ENCODE results near the gene MAP4K5.

The MAP4K5 gene

DNA sequence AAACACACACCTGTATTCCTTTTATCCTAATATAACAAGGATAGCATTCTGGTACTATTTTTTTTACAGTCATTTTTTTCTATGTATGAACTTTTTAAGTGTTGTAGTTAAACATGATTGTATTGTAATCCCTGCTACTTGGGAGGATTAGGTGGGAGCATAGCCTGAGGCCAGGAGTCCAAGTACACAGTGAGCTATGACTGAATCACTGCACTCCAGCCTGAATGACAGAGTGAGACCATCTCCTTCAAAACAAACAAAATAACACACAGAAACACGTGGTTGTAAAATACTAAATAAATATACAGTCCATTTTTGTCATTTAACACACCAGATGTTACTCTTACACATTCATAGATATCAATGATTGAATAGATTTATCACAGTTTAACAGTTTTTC is 56.9 kb downstream of the MAP4K5 start:
- no peak for DNase-seq

GRCh38 chr14:50471838-50472465 is 60.4 kb downstream of the MAP4K5 start:
- no peak for DNase-seq

GRCh38 chr14:50469982-50470381 is 62.4 kb downstream of the MAP4K5 start:
- no peak for DNase-seq

GRCh38 chr14:50462111-50462510 is 70.3 kb downstream of the MAP4K5 start:
- no peak for DNase-seq

DNA sequence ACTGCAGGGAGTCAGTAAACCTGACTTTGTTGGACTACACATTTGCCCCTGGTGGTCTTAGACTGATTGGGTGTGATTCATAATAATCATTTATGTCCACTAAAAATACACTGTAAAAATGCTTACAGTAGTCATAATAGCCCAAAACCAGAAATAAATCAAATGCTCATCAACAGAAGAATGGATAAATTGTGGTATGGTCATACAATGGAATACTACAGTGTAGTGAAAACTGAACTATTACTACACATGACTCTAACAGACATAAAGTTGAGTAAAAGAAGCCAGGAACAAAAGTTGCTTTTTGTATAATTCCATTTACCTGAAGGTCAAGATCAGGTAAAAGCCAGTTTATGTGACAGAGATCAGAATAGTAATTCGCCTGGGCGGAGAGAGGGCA is 78.5 kb downstream of the MAP4K5 start:
- DNase-seq: no peak

GRCh38 chr14:50452979-50453705 is 79.2 kb downstream of the MAP4K5 start:
- DNase-seq: no peak

- DNase-seq: peak; percentile 1
Measured at GRCh38 chr14:50452296-50452695, 80.1 kb downstream of the MAP4K5 start.

DNA sequence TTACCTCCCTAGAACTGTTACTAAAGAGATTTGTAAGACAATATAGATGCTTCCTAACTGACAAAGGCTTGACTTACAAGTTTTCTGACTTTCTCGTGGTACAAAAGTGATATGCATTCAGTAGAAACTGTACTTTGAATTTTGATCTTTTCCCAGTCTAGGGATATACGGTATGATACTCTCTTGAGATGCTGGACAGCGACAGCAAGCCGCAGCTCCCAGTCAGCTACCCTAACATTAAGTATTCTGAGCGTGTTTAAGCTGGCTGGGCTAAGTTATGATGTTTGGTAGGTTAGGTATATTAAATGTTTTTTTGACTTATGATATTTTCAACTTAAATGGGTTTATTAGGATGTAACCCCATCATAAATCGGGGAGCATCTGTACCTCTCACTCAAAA is 80.5 kb downstream of the MAP4K5 start:
- DNase-seq: no peak

DNA sequence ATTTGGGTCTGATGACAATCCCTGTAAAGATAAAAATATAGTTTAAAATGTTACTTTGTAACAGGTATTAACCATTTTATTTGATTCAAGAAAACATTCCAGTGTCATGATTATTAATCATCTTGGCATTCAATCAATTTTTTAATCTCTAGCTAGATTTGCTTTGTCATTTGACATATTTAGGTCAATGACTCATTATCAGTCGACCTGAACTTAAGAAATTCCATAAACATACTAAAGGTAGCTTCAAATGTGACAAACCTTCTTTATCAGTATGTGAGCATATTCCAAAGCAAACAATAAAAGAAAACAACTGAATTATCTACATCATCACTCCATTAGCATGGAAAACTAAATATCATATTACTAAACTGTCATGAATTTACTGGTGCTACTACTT is 84.9 kb downstream of the MAP4K5 start:
- no peak for DNase-seq

DNA sequence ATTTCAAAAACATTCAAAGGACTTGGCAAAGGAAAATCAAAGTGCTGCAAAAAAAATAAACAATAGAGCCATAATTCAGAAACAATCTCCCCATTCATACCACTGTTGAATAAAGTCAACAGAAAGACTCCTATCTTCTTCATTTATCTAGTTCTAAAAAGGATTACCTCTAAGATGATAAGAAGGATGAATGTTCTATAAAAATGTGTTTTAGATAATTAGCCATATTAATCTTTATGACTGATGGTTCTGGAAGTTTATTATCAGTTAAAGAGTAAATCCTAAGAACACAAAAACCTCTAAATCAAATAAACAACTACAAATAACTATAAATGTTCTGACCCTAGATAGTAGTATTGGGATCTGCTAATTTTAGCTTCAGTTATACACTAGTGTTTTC is 97.8 kb downstream of the MAP4K5 start:
- no peak for DNase-seq

DNA sequence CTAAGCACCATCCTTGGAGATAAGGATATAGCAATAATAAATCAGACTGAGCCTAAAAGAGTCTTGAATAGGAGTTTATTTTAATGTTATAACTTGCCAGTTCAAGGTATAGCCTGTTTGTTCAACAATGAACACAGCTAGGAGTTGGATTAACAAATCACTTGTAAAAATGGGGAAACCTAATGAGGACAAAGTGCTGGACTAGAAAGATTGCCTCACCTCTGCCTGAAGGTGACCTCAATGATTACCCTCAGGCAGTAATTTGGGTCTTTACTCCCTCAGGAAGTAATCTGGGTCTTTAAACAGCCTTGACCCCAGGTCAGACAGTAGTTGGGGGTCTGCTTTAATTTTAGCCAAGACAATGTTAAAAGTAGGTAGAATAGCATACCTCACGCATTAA is 100.2 kb downstream of the MAP4K5 start:
- no peak for DNase-seq

- no peak for DNase-seq
Measured at GRCh38 chr14:50425816-50426215, 106.6 kb downstream of the MAP4K5 start.

GRCh38 chr14:50425105-50425504 is 107.3 kb downstream of the MAP4K5 start:
- DNase-seq: no peak

- no peak for DNase-seq
Measured at GRCh38 chr14:50423529-50423928, 108.8 kb downstream of the MAP4K5 start.

DNA sequence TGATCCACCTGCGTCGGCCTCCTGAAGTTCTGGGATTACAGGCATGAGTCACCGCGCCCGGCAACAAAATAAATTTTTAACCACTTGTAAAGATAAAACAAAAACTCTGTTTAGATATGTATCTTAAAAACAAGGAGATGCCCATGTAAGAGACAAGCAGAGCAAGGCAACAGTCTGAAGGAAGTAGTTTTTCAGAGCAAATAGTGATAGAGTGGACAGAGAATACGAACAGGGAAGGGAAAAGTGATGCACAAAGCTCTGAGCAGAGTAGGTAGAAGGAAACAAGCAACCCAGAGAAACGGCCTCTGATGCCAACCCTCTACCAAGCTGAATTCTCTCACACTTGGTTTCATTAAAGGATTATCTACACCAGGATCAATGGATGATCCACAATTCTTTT is 110.9 kb downstream of the MAP4K5 start:
- DNase-seq: no peak

- no peak for DNase-seq
Measured at GRCh38 chr14:50417853-50418252, 114.5 kb downstream of the MAP4K5 start.

GRCh38 chr14:50410921-50411320 is 121.4 kb downstream of the MAP4K5 start:
- DNase-seq: no peak

GRCh38 chr14:50410071-50410470 is 122.3 kb downstream of the MAP4K5 start:
- DNase-seq: no peak

DNA sequence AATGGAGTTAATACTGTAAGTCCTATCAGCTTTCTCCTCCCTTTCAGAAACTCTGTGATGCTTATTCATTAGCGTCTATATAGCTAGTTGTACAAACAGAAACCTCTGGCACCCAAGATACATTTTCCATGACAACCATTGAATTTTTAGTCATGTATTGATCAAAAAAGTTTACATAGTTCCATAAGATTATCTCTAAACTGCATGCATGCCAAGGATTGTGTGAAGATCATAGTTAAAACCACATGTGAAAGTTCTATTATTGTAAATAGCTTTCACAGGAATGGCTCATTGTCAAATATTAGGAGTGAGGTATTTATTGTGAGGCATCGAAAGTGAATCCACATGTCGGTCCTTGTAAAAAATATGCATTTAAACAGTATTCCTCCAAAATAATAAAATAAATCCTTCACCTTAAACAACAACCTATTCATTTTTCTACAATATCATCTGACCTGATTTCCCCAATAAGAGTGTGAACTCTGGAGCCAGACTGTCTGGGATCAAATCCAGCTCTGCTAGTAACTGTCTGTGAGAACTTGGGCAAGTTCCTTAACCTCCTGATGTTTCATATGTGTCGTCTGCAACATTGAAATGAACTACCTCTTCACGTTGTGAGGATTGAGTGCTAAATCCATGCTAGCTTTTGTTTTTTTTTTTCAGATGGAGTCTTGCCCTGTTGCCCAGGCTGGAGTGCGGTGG is 125.1 kb downstream of the MAP4K5 start:
- DNase-seq: no peak

DNA sequence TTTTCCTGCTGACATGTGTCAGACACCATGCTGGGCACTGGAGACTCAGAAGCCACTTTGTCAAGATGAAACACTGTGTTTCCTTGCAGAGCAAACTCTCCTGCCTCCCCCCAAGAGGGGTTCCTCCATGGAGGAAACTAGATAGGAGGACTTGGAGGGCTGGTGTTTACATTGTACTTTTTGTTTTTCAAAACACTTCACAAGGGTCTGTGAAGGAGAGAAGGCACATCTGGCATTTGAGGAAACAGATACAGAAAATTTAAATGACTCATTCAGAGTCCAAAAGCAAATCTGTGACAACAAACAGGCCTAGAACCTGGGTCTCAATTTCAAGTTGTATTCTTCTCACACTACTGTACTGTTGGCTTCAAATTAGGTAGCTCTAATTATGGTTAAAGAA is 128.9 kb downstream of the MAP4K5 start:
- DNase-seq: peak; percentile 69

DNA sequence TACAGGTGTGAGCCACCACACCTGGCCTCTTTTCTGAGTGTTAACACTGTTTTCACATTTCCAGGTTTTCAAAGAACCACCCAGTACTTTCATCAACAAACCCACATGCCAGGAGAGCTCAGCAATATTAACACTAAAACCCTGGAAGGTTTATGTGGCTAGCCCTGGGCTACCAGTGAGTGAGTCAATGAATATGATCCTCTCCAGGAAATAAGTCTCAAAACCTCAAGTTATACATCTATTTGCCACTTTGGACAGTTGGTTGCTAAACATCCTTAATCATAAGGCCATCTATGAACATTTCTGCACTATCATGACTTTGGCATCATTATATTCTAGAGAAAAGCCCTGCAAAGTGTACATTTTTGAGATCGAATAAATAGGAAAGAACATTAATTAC is 129.4 kb downstream of the MAP4K5 start:
- DNase-seq: no peak

DNA sequence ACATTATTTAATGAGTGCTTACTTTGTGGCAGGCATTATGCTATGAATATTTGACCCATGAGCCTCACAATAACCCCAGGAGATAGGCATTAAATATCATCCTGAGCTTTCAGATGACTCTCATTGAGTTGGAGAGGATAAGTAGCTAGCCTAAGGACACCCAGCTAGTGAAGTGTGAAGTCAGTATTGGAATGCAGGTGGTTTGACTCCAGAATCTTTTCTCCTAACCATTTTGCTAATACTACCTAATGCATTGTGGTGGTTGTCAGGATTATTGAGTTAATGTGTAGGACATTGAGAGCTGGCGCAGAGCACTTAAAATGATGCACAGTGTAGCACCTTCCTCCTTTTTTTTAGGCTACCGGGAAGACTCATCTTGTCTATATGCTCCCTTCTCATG is 131.9 kb downstream of the MAP4K5 start:
- no peak for DNase-seq

DNA sequence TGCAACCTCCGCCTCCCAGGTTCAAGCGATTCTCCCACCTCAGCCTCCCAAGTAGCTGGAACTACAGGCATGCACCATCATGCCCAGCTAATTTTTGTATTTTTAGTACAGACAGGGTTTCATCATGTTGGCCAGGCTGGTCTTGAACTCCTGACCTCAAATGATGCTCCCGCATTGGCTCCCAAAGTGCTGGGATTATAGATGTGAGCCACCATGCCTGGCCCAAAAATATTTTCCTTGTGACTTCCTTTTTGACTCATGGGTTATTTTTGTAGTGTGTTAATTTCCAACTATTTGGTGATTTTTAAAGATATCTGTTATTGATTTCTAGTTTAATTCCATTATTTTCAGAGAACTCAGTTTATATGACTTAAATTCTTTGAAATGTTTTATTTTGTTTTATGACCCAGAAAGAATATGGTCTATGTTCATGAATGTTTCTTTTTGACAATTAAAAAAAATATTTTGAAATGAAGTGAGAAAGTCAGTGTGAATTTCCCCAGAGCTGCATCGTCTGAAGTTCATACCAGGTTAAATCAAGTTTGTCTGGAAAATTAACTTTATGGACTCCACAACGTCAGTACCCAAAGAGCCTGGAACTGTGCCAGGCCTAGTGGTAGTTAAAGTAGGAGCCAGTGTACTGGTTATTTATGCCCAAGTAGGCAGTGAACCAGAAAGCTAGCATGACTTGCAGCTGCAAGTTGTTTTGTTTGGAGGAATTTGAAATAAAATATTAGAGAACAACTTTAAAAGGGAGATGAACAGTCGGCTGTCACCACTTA is 132.9 kb downstream of the MAP4K5 start:
- DNase-seq: peak; percentile 40

- DNase-seq: no peak
Measured at GRCh38 chr14:50398189-50398580, 134.2 kb downstream of the MAP4K5 start.

Data from DMS 273 treated with DMSO at 0.1 percent for 48 hours (cell line).